ENCODE data around the gene TTC7B.

TTC7B gene

DNA sequence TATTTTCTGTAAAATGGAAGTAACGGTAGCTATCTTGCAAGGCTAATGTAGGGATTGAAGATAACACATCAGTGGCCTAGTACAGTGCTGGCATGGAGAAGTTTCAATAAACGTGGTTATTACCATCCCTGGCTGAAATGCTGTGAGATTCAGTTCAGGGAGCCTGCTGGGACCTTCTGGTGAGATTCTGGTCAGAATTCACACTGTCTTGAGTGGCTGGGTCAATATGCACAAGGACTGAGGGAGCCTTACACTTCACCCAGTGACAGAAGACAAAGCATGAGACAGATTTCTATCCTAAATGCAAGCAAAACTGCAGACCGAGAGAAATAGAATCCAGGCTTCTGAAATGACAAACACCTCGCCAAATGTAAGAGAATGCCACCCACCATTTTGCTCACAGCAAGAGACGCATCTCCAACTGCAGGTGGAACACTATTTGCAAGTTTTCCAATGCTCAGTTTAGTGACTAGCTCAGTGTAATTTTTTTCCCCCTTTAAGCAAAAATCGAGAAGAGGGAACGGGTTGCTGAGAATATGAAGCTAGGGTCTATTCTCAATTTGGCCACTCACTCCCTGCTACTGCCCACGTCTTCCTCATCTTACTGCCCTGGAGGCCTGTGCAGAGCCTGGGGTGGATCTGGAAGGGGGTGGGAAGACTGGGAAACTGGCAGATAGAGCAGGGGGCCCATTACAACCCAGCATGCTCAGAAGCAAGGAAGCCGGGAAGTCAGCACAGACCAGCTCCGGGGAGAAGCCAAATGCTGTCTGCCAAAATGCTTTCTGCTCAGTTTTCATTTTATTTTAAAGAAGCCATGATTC lies 201.3 kb downstream of the TTC7B start:
- Mint-ChIP-seq H3K36me3 (ENCODE audit: low read depth) (no peaks in the 10 kb centered on the region), H3K27me3 (no peaks in the 10 kb centered on the region), H3K27ac (no peak overlapping the region), H3K4me1 (ENCODE audit: low read depth) (no peaks in the 10 kb centered on the region), H3K9me3 (no peaks in the 10 kb centered on the region), H3K4me3 (no peak overlapping the region)
- no peak for DNase-seq

DNA sequence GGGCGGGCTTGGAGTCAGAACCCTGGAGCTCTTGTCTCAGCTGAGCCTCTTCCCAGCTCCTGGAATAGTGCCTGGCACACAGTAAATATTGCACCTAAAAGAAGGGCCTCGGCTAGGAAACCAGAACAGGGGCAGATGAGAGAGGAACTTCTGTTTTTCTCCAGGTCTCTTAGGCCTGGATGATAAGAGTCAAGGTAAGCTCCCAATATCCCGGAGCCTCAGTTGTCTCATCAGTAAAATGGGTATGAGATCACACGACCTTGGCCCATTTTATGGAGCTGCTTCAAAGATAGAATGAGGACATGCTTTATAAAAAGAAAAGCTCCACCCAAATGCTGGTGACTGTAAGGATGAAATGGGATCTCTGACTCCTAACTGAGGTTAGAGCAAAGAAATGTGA lies 202.2 kb downstream of the TTC7B start:
- no peak overlapping the region for H3K27ac Mint-ChIP-seq
- DNase-seq, result no peak
- H3K4me1 Mint-ChIP-seq (ENCODE audit: low read depth), result no peaks in the 10 kb centered on the region
- H3K27me3 Mint-ChIP-seq, result no peaks in the 10 kb centered on the region
- H3K36me3 Mint-ChIP-seq (ENCODE audit: low read depth), result no peaks in the 10 kb centered on the region
- H3K9me3 Mint-ChIP-seq, result no peaks in the 10 kb centered on the region
- no peak overlapping the region for H3K4me3 Mint-ChIP-seq

DNA sequence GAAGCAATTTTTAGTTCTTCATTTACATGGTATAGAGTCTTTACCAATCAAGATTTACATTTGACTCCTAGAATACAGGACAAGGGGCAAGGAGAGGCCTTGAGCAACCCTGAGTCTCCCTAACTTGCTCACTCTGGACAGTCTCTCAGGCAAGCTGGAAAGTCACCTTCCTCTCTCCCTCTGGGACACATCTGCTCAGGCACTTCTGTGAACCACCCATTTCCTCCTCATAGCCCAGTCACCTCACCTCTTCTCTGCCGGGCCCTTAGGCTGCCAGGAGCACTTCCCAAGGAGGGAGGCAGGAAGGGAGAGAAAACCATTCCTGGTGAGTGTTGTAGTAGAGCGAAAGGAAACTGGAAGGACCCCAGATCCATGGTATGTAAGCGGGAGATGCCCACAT lies 202.8 kb downstream of the TTC7B start:
- DNase-seq, result no peak
- Mint-ChIP-seq H3K36me3 (ENCODE audit: low read depth) (no peaks in the 10 kb centered on the region), H3K27me3 (no peaks in the 10 kb centered on the region), H3K4me3 (no peak overlapping the region), H3K4me1 (ENCODE audit: low read depth) (no peaks in the 10 kb centered on the region), H3K9me3 (no peaks in the 10 kb centered on the region), H3K27ac (no peak overlapping the region)

DNA sequence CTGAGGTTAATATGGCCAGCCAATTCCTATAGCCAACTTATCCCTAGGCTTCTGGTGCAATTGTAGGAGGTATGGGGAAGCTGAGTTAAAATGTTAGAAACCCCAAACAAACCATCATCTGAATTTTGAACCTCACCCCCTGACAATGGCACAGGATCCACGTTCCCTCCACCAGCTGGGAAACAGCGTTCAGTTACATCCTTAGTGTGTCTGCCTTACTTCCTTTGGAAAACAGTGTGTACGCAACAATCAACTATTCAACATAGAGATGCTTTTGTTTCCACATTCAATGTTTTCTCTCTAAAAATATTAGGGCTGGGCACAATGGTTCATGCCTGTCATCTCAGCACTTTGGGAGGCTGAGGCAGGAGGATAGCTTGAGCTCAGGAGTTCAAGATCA lies 203.4 kb downstream of the TTC7B start:
- no peaks in the 10 kb centered on the region for H3K9me3 Mint-ChIP-seq
- no peaks in the 10 kb centered on the region for H3K36me3 Mint-ChIP-seq (ENCODE audit: low read depth)
- no peak overlapping the region for H3K4me3 Mint-ChIP-seq
- no peaks in the 10 kb centered on the region for H3K27me3 Mint-ChIP-seq
- no peak overlapping the region for H3K27ac Mint-ChIP-seq
- H3K4me1 Mint-ChIP-seq (ENCODE audit: low read depth), result peaks cover 2% of the 10 kb centered on the region
- no peak for DNase-seq

GRCh38 chr14:90611936-90612335 lies 204.3 kb downstream of the TTC7B start:
- no peaks in the 10 kb centered on the region for H3K36me3 Mint-ChIP-seq (ENCODE audit: low read depth)
- no peak overlapping the region for H3K4me3 Mint-ChIP-seq
- no peaks in the 10 kb centered on the region for H3K9me3 Mint-ChIP-seq
- no peak for DNase-seq
- H3K27ac Mint-ChIP-seq, result no peak overlapping the region
- H3K27me3 Mint-ChIP-seq, result no peaks in the 10 kb centered on the region
- peaks cover 2% of the 10 kb centered on the region for H3K4me1 Mint-ChIP-seq (ENCODE audit: low read depth)

GRCh38 chr14:90611501-90611900 lies 204.7 kb downstream of the TTC7B start:
- peaks cover 2% of the 10 kb centered on the region for H3K4me1 Mint-ChIP-seq (ENCODE audit: low read depth)
- H3K36me3 Mint-ChIP-seq (ENCODE audit: low read depth), result no peaks in the 10 kb centered on the region
- H3K4me3 Mint-ChIP-seq, result no peak overlapping the region
- no peak for DNase-seq
- no peaks in the 10 kb centered on the region for H3K9me3 Mint-ChIP-seq
- H3K27me3 Mint-ChIP-seq, result no peaks in the 10 kb centered on the region
- no peak overlapping the region for H3K27ac Mint-ChIP-seq

DNA sequence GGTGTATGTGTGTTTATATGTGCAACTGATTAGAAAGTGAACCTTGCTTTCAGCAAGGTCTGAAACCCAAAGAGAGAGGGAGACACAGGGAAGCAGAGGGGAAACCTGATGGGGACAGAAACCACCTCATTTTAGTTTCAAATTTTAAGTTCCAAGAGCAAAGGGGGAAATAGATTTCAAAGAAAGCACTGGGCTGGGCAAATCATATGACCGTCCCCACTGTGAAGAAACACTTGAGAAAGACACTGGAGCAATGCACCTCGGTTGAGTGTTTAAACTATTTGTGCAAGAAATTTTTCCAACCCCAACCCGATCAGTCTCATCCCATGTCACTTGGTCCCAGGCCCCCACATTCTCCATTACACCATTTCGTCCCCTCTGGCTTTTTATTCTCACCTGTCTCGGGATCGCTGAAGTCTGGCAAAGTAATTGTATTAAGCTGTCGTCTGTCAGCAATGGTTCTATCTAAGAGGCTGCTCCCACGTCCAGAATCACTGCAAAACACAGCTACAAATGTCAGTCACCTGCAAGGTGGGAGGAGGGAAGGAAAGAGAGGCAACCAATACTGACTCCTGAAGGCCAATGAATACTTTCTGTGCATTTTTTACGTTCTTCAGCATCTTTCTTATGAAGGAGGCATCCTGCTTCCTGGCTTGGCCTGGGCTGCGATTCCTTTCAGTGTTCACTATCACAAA lies 205.7 kb downstream of the TTC7B start:
- H3K27me3 Mint-ChIP-seq, result no peaks in the 10 kb centered on the region
- H3K9me3 Mint-ChIP-seq, result no peaks in the 10 kb centered on the region
- DNase-seq, result no peak
- H3K4me3 Mint-ChIP-seq, result no peak overlapping the region
- H3K27ac Mint-ChIP-seq, result no peak overlapping the region
- H3K4me1 Mint-ChIP-seq (ENCODE audit: low read depth), result peaks cover 2% of the 10 kb centered on the region
- H3K36me3 Mint-ChIP-seq (ENCODE audit: low read depth), result no peaks in the 10 kb centered on the region

- no peak overlapping the region for H3K27ac Mint-ChIP-seq
- peaks cover 2% of the 10 kb centered on the region for H3K4me1 Mint-ChIP-seq (ENCODE audit: low read depth)
- DNase-seq, result no peak
- no peaks in the 10 kb centered on the region for H3K36me3 Mint-ChIP-seq (ENCODE audit: low read depth)
- no peaks in the 10 kb centered on the region for H3K27me3 Mint-ChIP-seq
- H3K9me3 Mint-ChIP-seq, result no peaks in the 10 kb centered on the region
- H3K4me3 Mint-ChIP-seq, result no peak overlapping the region
Measured at GRCh38 chr14:90609376-90609775, 206.9 kb downstream of the TTC7B start.

GRCh38 chr14:90608929-90609341 lies 207.3 kb downstream of the TTC7B start:
- H3K9me3 Mint-ChIP-seq, result no peaks in the 10 kb centered on the region
- no peak overlapping the region for H3K27ac Mint-ChIP-seq
- H3K36me3 Mint-ChIP-seq (ENCODE audit: low read depth), result no peaks in the 10 kb centered on the region
- no peak for DNase-seq
- peaks cover 2% of the 10 kb centered on the region for H3K4me1 Mint-ChIP-seq (ENCODE audit: low read depth)
- no peak overlapping the region for H3K4me3 Mint-ChIP-seq
- H3K27me3 Mint-ChIP-seq, result peaks cover 3% of the 10 kb centered on the region

- Mint-ChIP-seq H3K4me3 (no peak overlapping the region), H3K4me1 (ENCODE audit: low read depth) (peaks cover 2% of the 10 kb centered on the region), H3K27me3 (peaks cover 6% of the 10 kb centered on the region), H3K36me3 (ENCODE audit: low read depth) (no peaks in the 10 kb centered on the region), H3K9me3 (no peaks in the 10 kb centered on the region), H3K27ac (no peak overlapping the region)
- no peak for DNase-seq
Measured at GRCh38 chr14:90608281-90608680, 207.9 kb downstream of the TTC7B start.

- no peak overlapping the region for H3K4me3 Mint-ChIP-seq
- no peak overlapping the region for H3K27ac Mint-ChIP-seq
- peaks cover 2% of the 10 kb centered on the region for H3K4me1 Mint-ChIP-seq (ENCODE audit: low read depth)
- DNase-seq, result no peak
- no peaks in the 10 kb centered on the region for H3K9me3 Mint-ChIP-seq
- peaks cover 10% of the 10 kb centered on the region for H3K27me3 Mint-ChIP-seq
- H3K36me3 Mint-ChIP-seq (ENCODE audit: low read depth), result no peaks in the 10 kb centered on the region
Measured at GRCh38 chr14:90607141-90607540, 209.1 kb downstream of the TTC7B start.

DNA sequence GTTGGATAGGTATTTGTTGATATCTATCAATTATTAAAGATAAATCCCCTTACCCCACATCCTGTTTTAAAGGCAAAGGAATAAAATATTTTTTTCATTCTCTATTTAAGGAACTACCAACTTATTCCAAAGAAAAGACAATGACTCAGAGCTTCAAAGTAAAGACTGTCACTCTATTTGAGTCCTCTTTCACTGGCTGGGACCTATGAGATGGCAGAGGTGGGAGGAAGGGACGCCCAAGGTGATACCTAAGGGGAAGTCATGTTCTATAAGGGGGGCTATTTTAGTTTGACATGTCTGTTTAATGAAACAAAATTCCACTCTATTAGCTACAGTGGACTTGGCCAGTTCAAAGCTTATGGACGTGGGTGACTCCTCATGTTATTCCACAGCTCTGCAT lies 209.8 kb downstream of the TTC7B start:
- Mint-ChIP-seq H3K4me3 (no peak overlapping the region), H3K9me3 (no peaks in the 10 kb centered on the region), H3K36me3 (ENCODE audit: low read depth) (no peaks in the 10 kb centered on the region), H3K27ac (no peak overlapping the region), H3K4me1 (ENCODE audit: low read depth) (peaks cover 2% of the 10 kb centered on the region), H3K27me3 (peaks cover 17% of the 10 kb centered on the region)
- DNase-seq, result no peak

GRCh38 chr14:90605430-90605829 lies 210.8 kb downstream of the TTC7B start:
- no peaks in the 10 kb centered on the region for H3K9me3 Mint-ChIP-seq
- peaks cover 17% of the 10 kb centered on the region for H3K27me3 Mint-ChIP-seq
- DNase-seq, result no peak
- no peaks in the 10 kb centered on the region for H3K36me3 Mint-ChIP-seq (ENCODE audit: low read depth)
- no peak overlapping the region for H3K4me3 Mint-ChIP-seq
- H3K4me1 Mint-ChIP-seq (ENCODE audit: low read depth), result peaks cover 2% of the 10 kb centered on the region
- no peak overlapping the region for H3K27ac Mint-ChIP-seq

- no peak overlapping the region for H3K4me3 Mint-ChIP-seq
- H3K4me1 Mint-ChIP-seq (ENCODE audit: low read depth), result peaks cover 2% of the 10 kb centered on the region
- no peak overlapping the region for H3K27ac Mint-ChIP-seq
- H3K9me3 Mint-ChIP-seq, result no peaks in the 10 kb centered on the region
- no peaks in the 10 kb centered on the region for H3K36me3 Mint-ChIP-seq (ENCODE audit: low read depth)
- no peak for DNase-seq
- peaks cover 17% of the 10 kb centered on the region for H3K27me3 Mint-ChIP-seq
Measured at GRCh38 chr14:90604356-90604755, 211.9 kb downstream of the TTC7B start.

DNA sequence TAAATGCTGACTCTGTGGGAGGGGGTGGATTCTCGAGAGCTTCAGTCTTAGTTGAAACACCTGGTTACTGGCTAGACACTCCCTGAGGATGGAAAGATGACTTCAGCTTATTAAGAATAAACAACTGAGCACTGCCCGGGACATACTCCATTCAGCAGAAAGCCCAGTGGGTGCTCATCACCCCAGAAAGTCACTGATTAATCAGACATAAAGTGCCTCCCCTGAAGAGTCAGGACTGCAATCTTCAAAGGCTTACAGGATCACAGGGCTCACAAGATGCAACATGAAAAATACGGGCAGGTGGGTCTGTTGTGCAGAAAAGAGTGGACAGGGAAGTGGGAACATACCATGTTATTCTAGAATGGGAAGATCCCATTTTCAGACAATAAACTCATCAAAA lies 212.4 kb downstream of the TTC7B start:
- no peaks in the 10 kb centered on the region for H3K9me3 Mint-ChIP-seq
- H3K27ac Mint-ChIP-seq, result no peak overlapping the region
- H3K4me3 Mint-ChIP-seq, result no peak overlapping the region
- DNase-seq, result no peak
- H3K36me3 Mint-ChIP-seq (ENCODE audit: low read depth), result no peaks in the 10 kb centered on the region
- peaks cover 2% of the 10 kb centered on the region for H3K4me1 Mint-ChIP-seq (ENCODE audit: low read depth)
- peaks cover 17% of the 10 kb centered on the region for H3K27me3 Mint-ChIP-seq

All from activated T-cell treated with anti-CD3 and anti-CD28 coated beads, Interleukin-2, amount 50 U/mL, for 24 hours (primary cell).